ENCODE results near the gene TMEM94. TPM values are rescaled to one million over a fixed set of nuclear protein-coding genes. Genes with fewer than 3 reads are reported as not detected.
A peak's percentile ranks its signal among the peaks of the same experiment; 100 is the strongest.

TMEM94 gene
- total and polyA plus RNA-seq, 2 of the 13 experiments (the other 11 are each of a cell fraction or from before 2014, with no cell fraction given): 32.6 to 134 TPM

GRCh38 chr17:75524269-75524969 is 68.0 kb downstream of the TMEM94 start (continued):
- TF ChIP-seq ZNF367 (CRISPR knock-in tag; IDR thresholded peaks at IDR 0.05; ENCODE audit: borderline replicate concordance) (no peak), ZNF18 (CRISPR knock-in tag; IDR thresholded peaks at IDR 0.05; ENCODE audit: insufficient replicate concordance) (peak; percentile 6), NR1H2 (CRISPR knock-in tag; IDR thresholded peaks at IDR 0.05; ENCODE audit: borderline replicate concordance, low read depth) (0 out of 2 replicates have a peak, but pooled peaks have one; percentile 22), TBX2 (CRISPR knock-in tag; IDR thresholded peaks at IDR 0.05; ENCODE audit: borderline replicate concordance) (no peak), ZNF614 (CRISPR knock-in tag; IDR thresholded peaks at IDR 0.05; ENCODE audit: borderline replicate concordance) (0 out of 2 replicates have a peak, but pooled peaks have one; percentile 17), ZBTB7A (CRISPR knock-in tag; IDR thresholded peaks at IDR 0.05) (peak; percentile 24; the same call in 1 of the 2 replicates), CHCHD3 (CRISPR knock-in tag; IDR thresholded peaks at IDR 0.05) (0 out of 2 replicates have a peak, but pooled peaks have one; percentile 8), HMG20B (CRISPR knock-in tag; conservative IDR thresholded peaks at IDR 0.05) (peak; percentile 54; the same call in 1 of the 2 replicates), TCF12 (IDR thresholded peaks at IDR 0.05) (no peak), TCF12 (CRISPR knock-in tag; IDR thresholded peaks at IDR 0.05) (no peak)

Measured in HepG2 (cell line).